BLaER1 treated with 17β-estradiol and CSF1 and Interleukin-3, amounts not matched to agents 10 nM and 100 nM (cell line): ENCODE data around the gene RASAL1.
"Not testable (repeated sequence)": the region's sequence is repeated elsewhere in the genome, so short reads cannot be mapped to it uniquely, and the experiment has no call there.

Experiments
- H3K27ac ChIP-seq, 11 experiments: shearing (Covaris generic); formaldehyde crosslinking; 2 replicates each; pipeline ENCODE4 v1.8.1; 2022
- H3K27me3 ChIP-seq, 11 experiments: shearing (Covaris generic); formaldehyde crosslinking; 2 replicates each; pipeline ENCODE4 v1.8.1; 2022
- H3K36me3 ChIP-seq, 11 experiments: shearing (Covaris generic); formaldehyde crosslinking; 2 replicates each; pipeline ENCODE4 v1.8.1; 2022
- H3K4me1 ChIP-seq, 10 experiments: shearing (Covaris generic); formaldehyde crosslinking; 2 replicates each; pipeline ENCODE4 v1.8.1; 2022
- H3K4me2 ChIP-seq, 11 experiments: shearing (Covaris generic); formaldehyde crosslinking; 2 replicates each; pipeline ENCODE4 v1.8.1; 2022
- H3K4me3 ChIP-seq, 10 experiments: shearing (Covaris generic); formaldehyde crosslinking; 2 replicates each; pipeline ENCODE4 v1.8.1; 2022
- H3K9ac ChIP-seq, 11 experiments: shearing (Covaris generic); formaldehyde crosslinking; 2 replicates each; pipeline ENCODE4 v1.8.1; 2022
- H3K9me3 ChIP-seq, 11 experiments: shearing (Covaris generic); formaldehyde crosslinking; replicated peaks in 1 of 11; 2 replicates each; pipeline ENCODE4 v1.8.1; 2022
- H4K20me1 ChIP-seq, 11 experiments: shearing (Covaris generic); formaldehyde crosslinking; 2 replicates each; pipeline ENCODE4 v1.8.1; 2022
- Cebpa-rat ChIP-seq, 11 experiments: shearing (Covaris generic); IDR thresholded peaks; 2 replicates each; pipeline ENCODE4 v1.8.1; 2022

The RASAL1 gene

DNA sequence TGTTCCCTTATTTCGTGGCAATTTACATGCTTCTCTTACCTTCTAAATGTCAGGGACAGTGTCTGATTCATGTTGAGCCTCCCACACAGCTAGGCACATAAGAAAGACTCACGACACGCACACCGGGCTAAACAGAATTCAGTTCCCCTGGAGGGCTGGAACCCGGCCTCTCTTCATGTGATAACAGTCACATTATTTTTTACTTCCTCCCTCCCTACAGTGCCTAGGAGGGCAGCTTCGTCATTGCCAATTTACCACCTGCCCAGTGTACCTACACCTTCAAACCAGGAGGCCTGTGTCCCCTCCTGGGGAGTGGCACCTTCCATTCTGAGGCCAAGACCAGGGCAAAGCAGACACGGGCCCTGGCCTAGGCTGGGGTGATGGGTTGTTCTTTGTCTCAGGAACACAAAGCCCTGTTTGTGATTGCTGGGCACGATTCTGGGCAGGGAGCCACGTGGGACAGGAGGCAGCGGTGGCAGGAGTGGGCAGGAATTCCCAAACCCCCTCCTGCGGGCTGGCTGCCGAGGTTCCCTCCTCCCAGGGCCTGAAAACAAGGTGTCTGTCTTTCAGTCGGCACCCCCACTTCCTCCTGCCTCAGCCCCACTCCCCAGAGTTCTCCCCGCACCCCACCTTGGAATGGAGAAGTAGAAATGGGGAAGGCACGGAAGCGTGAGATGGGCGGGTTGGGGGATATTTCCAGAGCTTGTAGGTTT, 6.8 kb upstream of the RASAL1 start:
- TF ChIP-seq Cebpa-rat (IDR thresholded peaks at IDR 0.05): no peak
- Histone ChIP-seq H3K4me2 (peak overlapping the region; percentile 35 to 77 (median 61)), H4K20me1 (no peaks in the 10 kb centered on the region)

DNA sequence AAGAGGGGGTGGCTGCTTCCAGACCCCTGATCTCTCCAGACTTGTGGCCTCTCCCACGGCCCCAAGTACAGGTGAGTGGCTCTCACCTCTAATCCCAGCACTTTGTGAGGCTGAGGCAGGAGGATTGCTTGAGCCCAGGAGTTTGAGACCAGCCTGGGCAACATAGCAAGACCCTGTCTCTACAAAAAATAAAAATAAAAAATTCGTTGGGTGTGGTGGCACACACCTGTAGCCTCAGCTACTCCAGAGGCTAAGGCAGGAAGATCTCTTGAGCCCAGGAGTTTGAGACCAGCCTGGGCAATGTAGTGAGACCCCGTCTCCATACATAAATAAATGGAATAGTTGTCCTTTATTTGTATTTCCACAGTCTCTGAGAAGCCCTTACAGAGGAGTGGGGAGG, 6.2 kb upstream of the RASAL1 start:
- Histone ChIP-seq H3K4me2 (peak overlapping the region; percentile 35 to 77 (median 61); a peak in 20 of 22 replicates), H3K4me1 (peaks cover 44 to 65% (median 49%) of the 10 kb centered on the region in 10 experiments), H3K27ac (peak overlapping the region in 3 of 11 experiments; percentile 76 to 84 (median 80); a peak in 6 of 22 replicates), H3K9ac (peak overlapping the region in 4 of 11 experiments; percentile 61 to 70 (median 65); a peak in 6 of 22 replicates)
- H3K27me3 ChIP-seq, H3K9me3 ChIP-seq, H3K4me3 ChIP-seq, H4K20me1 ChIP-seq, H3K36me3 ChIP-seq: not testable (repeated sequence)

More for the DNA sequence above, 6.8 kb upstream of the RASAL1 start:
- Histone ChIP-seq H3K9me3 (peaks cover 0 to 8% (median 3%) of the 10 kb centered on the region in 11 experiments; a peak in 7 of 22 replicates), H3K36me3 (no peaks in the 10 kb centered on the region), H3K4me3 (no peak overlapping the region), H3K4me1 (peaks cover 38 to 59% (median 43%) of the 10 kb centered on the region in 10 experiments), H3K27ac (peak overlapping the region in 9 of 11 experiments; percentile 26 to 84 (median 65); a peak in 14 of 22 replicates), H3K27me3 (no peaks in the 10 kb centered on the region), H3K9ac (peak overlapping the region in 4 of 11 experiments; percentile 61 to 70 (median 65); a peak in 9 of 22 replicates)

DNA sequence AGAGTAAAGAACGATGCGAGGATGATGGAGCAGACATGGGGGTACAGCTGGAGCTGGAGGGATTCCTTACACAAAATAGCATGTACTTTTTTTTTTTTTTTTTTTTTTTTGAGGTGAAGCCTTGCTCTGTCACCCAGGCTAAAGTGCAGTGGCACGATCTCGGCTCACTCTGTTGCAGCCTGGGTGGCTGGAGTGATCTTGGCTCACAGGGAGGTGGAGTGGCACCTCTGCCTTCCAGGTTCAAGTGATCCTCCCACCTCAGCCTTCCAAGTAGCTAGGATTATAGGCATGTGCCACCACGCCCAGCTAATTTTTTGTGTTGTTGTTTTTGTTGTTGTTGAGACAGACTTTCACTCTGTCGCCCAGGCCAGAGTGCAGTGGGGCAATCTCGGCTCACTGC, 5.1 kb upstream of the RASAL1 start:
- H3K9me3 ChIP-seq: no peaks in the 10 kb centered on the region
- no peak for TF ChIP-seq Cebpa-rat (IDR thresholded peaks at IDR 0.05)
- H3K4me3 ChIP-seq: no peak overlapping the region
- H3K9ac ChIP-seq: no peak overlapping the region
- H4K20me1 ChIP-seq: no peaks in the 10 kb centered on the region
- H3K27ac ChIP-seq: peak overlapping the region in 1 of 11 experiments; percentile 17; a peak in 2 of 22 replicates
- H3K36me3 ChIP-seq: no peaks in the 10 kb centered on the region
- H3K4me2 ChIP-seq: peak overlapping the region; percentile 37 to 77 (median 55); a peak in 19 of 22 replicates
- H3K27me3 ChIP-seq: peaks cover 0 to 4% (median 0%) of the 10 kb centered on the region in 11 experiments; a peak in 2 of 22 replicates
- peaks cover 54 to 72% (median 59%) of the 10 kb centered on the region in 10 experiments for H3K4me1 ChIP-seq

DNA sequence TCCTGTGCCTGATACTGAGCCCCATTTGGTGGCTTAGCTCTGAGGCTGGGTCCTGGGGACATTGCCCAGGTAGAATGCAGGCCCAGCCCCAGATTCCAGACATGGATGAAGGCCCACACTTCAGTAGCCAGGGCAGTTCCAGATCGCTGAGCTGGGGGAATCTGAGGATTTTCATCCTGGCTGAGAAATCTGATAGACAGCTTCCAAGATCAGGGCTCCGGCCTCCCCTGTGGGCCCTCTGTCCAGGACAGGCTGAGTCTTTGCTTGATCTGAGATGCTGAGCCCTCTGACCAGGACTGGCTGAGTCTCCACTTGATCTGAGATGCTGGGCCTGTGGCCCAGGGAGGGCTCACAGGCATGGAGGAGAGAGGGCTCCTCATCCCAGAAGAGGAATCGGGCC, 3.3 kb upstream of the RASAL1 start:
- H3K27me3 ChIP-seq: peaks cover 0 to 14% (median 6%) of the 10 kb centered on the region in 11 experiments; a peak in 8 of 22 replicates
- H3K4me3 ChIP-seq: no peak overlapping the region
- no peak overlapping the region for H3K9ac ChIP-seq
- peaks cover 0 to 8% (median 0%) of the 10 kb centered on the region in 11 experiments; a peak in 4 of 22 replicates for H4K20me1 ChIP-seq
- H3K9me3 ChIP-seq: no peaks in the 10 kb centered on the region
- no peaks in the 10 kb centered on the region for H3K36me3 ChIP-seq
- H3K27ac ChIP-seq: no peak overlapping the region
- peaks cover 71 to 86% (median 75%) of the 10 kb centered on the region in 10 experiments for H3K4me1 ChIP-seq
- H3K4me2 ChIP-seq: peak overlapping the region in 2 of 11 experiments; percentile 12 to 97; a peak in 1 of 22 replicates
- TF ChIP-seq Cebpa-rat (IDR thresholded peaks at IDR 0.05): no peak

DNA sequence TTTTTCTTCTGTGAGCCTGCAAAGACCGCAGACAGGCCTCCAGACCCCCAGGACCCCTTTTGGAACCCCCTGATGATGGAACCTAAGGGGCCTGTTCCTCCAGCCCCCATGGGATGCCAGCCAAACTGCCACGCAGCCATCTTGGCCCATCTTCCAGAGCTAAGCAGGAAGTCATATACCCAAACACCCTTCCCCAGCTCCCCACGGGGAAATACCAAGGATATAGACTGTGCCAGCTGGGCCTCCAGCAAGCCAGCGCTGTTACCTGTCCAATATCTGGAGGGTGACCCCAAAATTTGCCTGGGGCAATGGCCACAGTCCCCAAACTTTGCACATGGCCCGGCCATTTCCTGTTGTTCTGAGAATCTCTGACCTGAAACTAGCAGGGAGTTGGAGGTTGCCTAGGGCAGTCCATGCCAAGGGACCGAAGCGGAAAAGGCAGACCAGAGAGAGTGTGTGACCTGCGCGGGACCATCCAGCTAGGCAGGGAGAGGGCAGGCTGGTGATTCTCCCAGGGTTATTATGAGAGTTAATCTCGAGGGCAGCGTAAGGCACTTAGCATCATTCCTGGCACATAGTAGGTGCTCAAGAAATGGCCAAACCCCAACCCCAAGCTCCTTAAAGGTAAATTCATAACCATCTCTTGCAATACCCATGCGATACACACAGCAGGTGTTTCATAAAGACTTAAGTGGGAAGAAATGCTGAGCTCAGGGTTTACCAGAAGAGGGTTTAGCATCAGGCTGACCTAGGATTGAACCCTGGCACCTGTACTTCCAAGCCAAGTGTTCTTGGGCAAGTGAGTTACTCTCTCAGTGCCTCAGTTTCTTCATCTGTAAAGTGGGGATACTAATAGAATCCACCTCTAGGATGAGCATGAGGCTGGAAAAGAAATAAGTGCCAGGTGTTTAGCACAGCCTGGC, 2.6 kb upstream of the RASAL1 start:
- Histone ChIP-seq H3K9ac (no peak overlapping the region), H4K20me1 (peaks cover 0 to 15% (median 0%) of the 10 kb centered on the region in 11 experiments; a peak in 4 of 22 replicates), H3K9me3 (no peaks in the 10 kb centered on the region), H3K27ac (peak overlapping the region in 7 of 11 experiments; percentile 22 to 45 (median 31); a peak in 11 of 22 replicates), H3K4me1 (peaks cover 67 to 93% (median 79%) of the 10 kb centered on the region in 10 experiments), H3K4me3 (no peak overlapping the region), H3K27me3 (peaks cover 0 to 14% (median 6%) of the 10 kb centered on the region in 11 experiments; a peak in 8 of 22 replicates), H3K36me3 (no peaks in the 10 kb centered on the region), H3K4me2 (peak overlapping the region in 10 of 11 experiments; percentile 15 to 99 (median 96); a peak in 18 of 22 replicates)
- no peak for TF ChIP-seq Cebpa-rat (IDR thresholded peaks at IDR 0.05)

DNA sequence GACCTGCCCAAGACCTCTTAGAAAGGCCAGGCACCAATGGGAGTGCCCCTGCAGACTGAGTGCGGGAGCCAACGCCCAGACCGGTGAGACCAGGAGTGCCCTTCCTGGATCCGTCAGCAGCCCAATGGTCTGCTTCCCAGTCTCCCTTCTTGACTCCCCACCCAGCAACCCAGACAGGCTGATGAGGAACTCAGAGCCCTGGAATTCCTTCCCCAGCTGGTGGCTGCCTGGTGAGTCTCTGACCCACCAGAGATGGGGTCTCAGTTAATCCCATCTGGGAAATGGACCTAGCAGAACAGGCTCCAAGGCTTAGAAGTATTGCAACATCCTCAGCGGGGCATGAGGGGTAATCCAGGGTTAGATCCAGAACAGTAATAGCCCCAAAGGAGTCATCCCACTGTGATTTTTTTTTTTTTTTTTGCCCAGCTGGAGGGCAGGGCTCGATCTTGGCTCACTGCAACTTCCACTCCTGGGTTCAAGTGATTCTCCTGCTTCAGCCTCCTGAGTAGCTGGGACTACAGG, 1.5 kb upstream of the RASAL1 start:
- Histone ChIP-seq H3K36me3 (no peaks in the 10 kb centered on the region), H3K27ac (peak overlapping the region in 6 of 11 experiments; percentile 2 to 69 (median 37); a peak in 10 of 22 replicates), H3K9ac (peak overlapping the region in 1 of 11 experiments; percentile 86; a peak in 1 of 22 replicates), H3K4me1 (peaks cover 56 to 93% (median 77%) of the 10 kb centered on the region in 10 experiments), H4K20me1 (peaks cover 0 to 23% (median 0%) of the 10 kb centered on the region in 11 experiments; a peak in 5 of 22 replicates), H3K4me3 (no peak overlapping the region), H3K4me2 (peak overlapping the region; percentile 95 to 99 (median 97); a peak in 20 of 22 replicates), H3K27me3 (peaks cover 0 to 14% (median 6%) of the 10 kb centered on the region in 11 experiments; a peak in 8 of 22 replicates), H3K9me3 (no peaks in the 10 kb centered on the region)
- peak in 2 of 11 experiments; percentile 42 to 66; a peak in 4 of 22 replicates for TF ChIP-seq Cebpa-rat (IDR thresholded peaks at IDR 0.05)

DNA sequence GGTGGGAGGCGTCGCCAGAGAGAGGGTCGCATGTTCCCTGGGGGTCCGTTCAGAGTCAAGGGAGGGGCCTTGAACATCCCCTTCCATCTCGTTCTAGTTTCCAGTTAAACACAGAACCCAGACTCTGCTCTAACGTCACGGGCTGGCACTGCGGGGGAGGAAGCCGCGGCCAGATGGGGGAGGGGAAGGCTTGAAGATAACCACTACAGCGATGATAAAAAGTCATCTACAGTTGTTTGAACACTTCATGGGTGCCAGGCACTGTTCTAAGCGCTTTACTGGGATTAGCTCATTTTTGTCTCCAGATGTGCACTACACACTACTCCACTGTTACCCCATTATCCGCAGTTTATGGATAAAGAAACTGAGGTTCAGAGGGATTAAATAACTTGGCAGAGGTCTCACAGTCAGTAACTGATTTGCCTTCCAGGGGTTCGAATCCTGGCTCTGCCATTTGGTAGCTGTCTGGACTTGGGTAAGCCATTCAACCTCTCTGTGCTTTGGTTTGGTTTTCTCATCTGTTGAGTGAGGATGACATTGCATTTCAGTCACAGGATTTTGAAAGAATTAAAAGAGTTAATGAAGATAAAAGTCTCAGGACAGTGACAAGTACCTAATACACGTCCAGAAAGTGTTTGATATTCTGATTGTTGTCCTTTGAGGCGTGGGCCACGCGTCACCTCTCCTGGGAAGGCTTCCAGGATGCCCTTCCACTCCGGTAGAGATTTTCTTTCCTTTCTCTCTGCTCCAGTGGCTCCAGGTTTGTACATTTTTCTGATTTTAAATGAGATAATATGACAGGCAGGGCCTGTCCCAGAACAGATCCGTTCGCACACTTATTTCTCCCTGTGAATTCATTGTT, 798 bp upstream of the RASAL1 start:
- peak overlapping the region in 10 of 11 experiments; percentile 14 to 86 (median 48); a peak in 14 of 22 replicates for H3K9ac ChIP-seq

More for the DNA sequence above, 798 bp upstream of the RASAL1 start:
- peaks cover 0 to 24% (median 0%) of the 10 kb centered on the region in 11 experiments; a peak in 5 of 22 replicates for H4K20me1 ChIP-seq
- no peaks in the 10 kb centered on the region for H3K36me3 ChIP-seq
- peaks cover 49 to 92% (median 74%) of the 10 kb centered on the region in 10 experiments for H3K4me1 ChIP-seq
- no peak for TF ChIP-seq Cebpa-rat (IDR thresholded peaks at IDR 0.05)
- no peaks in the 10 kb centered on the region for H3K9me3 ChIP-seq
- peak overlapping the region; percentile 95 to 99 (median 97) for H3K4me2 ChIP-seq
- peaks cover 0 to 14% (median 6%) of the 10 kb centered on the region in 11 experiments; a peak in 8 of 22 replicates for H3K27me3 ChIP-seq
- peak overlapping the region; percentile 50 to 73 (median 56); a peak in 19 of 20 replicates for H3K4me3 ChIP-seq
- peak overlapping the region in 10 of 11 experiments; percentile 12 to 69 (median 40); a peak in 15 of 22 replicates for H3K27ac ChIP-seq
